ENCODE results near the gene CXCR6. TPM values are rescaled to one million over a fixed set of nuclear protein-coding genes. Genes with fewer than 3 reads are reported as not detected.

CXCR6 gene
- total RNA-seq, 2 donors from 2014 or later = 0.96 to 1.2 TPM

DNA sequence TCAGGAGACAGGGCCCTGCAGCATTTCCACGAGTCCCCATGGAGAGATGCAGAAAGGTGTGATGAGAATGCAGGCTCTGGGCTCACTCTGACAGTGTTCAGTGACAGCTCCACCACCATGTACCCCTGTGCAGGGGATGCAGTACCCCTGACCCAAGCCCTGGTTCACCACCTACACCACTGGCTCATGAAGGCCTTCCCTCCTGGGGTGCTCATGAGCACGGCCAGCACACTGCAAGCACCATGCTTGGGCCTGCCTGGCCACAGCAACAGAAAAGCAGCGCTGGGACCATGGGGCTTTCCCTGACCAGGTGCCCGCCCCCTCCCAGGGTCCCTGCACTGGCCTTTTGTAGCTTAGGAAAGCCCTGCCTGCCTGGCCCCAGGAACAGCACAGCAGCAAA, 6.2 kb downstream of the CXCR6 start:
- H3K4me1 ChIP-seq (replicated peaks) = no peaks in the 10 kb centered on the region
- H3K36me3 ChIP-seq = peaks cover 8 to 13% of the 10 kb centered on the region in 2 donors
- TF ChIP-seq, protein P1, sequence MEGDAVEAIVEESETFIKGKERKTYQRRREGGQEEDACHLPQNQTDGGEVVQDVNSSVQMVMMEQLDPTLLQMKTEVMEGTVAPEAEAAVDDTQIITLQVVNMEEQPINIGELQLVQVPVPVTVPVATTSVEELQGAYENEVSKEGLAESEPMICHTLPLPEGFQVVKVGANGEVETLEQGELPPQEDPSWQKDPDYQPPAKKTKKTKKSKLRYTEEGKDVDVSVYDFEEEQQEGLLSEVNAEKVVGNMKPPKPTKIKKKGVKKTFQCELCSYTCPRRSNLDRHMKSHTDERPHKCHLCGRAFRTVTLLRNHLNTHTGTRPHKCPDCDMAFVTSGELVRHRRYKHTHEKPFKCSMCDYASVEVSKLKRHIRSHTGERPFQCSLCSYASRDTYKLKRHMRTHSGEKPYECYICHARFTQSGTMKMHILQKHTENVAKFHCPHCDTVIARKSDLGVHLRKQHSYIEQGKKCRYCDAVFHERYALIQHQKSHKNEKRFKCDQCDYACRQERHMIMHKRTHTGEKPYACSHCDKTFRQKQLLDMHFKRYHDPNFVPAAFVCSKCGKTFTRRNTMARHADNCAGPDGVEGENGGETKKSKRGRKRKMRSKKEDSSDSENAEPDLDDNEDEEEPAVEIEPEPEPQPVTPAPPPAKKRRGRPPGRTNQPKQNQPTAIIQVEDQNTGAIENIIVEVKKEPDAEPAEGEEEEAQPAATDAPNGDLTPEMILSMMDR (IDR thresholded peaks at IDR 0.05) = no peak
- no peak for TF ChIP-seq POLR2A (IDR thresholded peaks at IDR 0.05)
- TF ChIP-seq POLR2AphosphoS5 (IDR thresholded peaks at IDR 0.05) = no peak
- no peaks in the 10 kb centered on the region for H3K9me3 ChIP-seq
- no peak overlapping the region for H3K4me3 ChIP-seq
- DNase-seq (ENCODE audit: low spot score) = no peak
- WGBS = 98% methylated on average over 4 of the region's 4 CpGs
- no peak overlapping the region for H3K27ac ChIP-seq
- intact Hi-C loops (cut with DNase I) = loop anchor here (10.0 kb wide), 1 partner anchor 495 kb away; no protein-coding TSS in a partner anchor
- H3K27me3 ChIP-seq (replicated peaks; ENCODE audit: insufficient read depth) = no peaks in the 10 kb centered on the region

DNA sequence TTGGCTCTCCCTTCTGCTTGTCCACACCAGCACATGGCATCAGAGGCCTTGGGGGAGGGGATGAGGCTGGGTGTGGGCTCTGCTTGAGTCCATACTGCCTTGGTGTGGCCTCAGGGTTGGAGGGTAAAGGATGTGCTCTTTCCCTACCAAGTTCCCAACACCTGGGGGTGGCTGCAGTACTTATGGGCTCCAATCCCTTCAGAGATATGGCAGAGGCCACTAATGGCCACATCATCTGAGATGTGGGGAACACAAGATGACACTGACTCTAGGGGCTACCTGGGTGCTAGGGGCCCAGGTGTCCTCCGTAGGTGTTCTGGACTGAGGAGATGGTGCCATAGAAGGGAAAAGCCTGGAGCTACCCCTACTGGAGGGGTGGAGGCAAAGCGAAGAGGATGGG, 6.9 kb downstream of the CXCR6 start:
- 100% methylated on average over 2 of the region's 2 CpGs for WGBS
- Histone ChIP-seq H3K36me3 (peaks cover 12 to 19% of the 10 kb centered on the region in 2 donors), H3K4me1 (replicated peaks) (no peaks in the 10 kb centered on the region), H3K27me3 (replicated peaks; ENCODE audit: insufficient read depth) (no peaks in the 10 kb centered on the region), H3K9me3 (no peaks in the 10 kb centered on the region), H3K4me3 (no peak overlapping the region), H3K27ac (no peak overlapping the region)
- DNase-seq (ENCODE audit: low spot score) = no peak
- intact Hi-C loops (cut with DNase I) = no loop called here
- TF ChIP-seq, protein P1 (IDR thresholded peaks at IDR 0.05) = no peak
- TF ChIP-seq POLR2AphosphoS5 (IDR thresholded peaks at IDR 0.05) = no peak
- no peak for TF ChIP-seq POLR2A (IDR thresholded peaks at IDR 0.05)

DNA sequence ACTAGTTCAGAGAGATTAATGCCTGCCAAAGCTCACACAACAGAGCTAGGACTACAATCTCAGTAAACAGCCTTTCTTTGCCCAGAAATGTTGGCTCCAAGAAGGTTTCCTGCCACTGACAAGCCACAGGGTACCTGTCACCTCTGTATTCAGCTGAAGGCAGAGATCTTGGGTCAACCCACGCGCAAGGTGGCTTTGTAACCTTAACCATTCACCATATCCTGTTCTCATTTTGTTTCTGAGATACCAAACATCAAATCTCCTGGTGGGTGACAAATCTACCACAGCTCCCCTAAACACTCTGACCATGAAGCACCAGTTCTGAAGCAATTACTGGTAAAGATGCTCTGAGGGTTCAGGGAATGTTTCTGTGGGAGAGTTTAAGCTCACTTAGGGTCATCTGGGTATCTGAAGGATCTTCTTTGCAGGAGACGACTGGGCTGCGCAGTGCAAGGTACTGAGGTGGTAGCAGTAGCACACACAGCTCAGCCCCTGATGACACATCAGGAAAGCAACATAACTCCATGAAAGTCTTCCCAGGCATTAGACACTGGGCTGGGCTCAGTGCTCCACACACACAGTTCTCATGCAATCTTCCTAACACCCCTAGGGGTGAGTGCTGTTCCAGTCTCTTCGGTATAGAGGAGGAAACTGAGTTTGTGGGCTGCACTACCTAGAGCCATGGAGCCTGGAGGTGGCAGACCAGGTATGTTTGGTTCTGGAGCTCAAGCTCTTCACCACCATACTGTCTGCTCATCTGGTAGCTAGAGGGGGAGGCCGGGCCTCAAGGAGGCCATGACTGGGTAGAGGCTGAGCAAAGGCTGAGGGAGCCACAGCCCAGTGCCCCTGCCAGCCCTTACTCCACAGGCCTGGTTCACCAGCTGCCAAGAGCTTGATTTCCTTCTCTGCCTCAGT, 7.7 kb downstream of the CXCR6 start:
- WGBS = 96% methylated on average over 6 of the region's 6 CpGs
- no peak for DNase-seq (ENCODE audit: low spot score)

DNA sequence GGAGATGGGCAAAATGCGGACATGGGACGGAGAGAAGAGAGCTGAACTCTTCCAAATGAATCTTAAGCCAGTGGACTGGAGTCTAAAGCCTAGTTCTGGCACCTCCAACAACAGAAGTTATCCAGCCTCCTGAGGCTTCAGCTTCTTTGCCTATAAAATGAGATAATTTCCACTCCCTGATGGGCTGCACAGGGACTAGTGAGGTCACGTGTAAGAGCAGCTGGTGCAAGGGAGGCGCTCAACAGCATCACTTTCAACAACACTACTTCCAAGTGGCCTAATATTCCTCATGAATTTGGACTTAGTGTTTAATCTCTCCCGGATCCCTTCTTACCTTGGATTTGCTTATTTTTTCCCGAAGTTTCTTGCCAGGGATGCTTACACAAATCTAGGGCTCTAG, 8.7 kb downstream of the CXCR6 start:
- TF ChIP-seq POLR2AphosphoS5 (IDR thresholded peaks at IDR 0.05) = no peak
- TF ChIP-seq, protein P1 (IDR thresholded peaks at IDR 0.05) = no peak
- TF ChIP-seq POLR2A (IDR thresholded peaks at IDR 0.05) = no peak
- intact Hi-C loops (cut with DNase I) = no loop called here
- Histone ChIP-seq H3K27ac (no peak overlapping the region), H3K27me3 (replicated peaks; ENCODE audit: insufficient read depth) (no peaks in the 10 kb centered on the region), H3K9me3 (no peaks in the 10 kb centered on the region), H3K4me3 (no peak overlapping the region), H3K4me1 (replicated peaks) (no peaks in the 10 kb centered on the region), H3K36me3 (peaks cover 13 to 20% of the 10 kb centered on the region in 2 donors)
- 92% methylated on average over 6 of the region's 6 CpGs for WGBS
- no peak for DNase-seq (ENCODE audit: low spot score)

More for the DNA sequence above, 7.7 kb downstream of the CXCR6 start:
- Histone ChIP-seq H3K27ac (no peak overlapping the region), H3K4me1 (replicated peaks) (no peaks in the 10 kb centered on the region), H3K36me3 (peaks cover 13 to 20% of the 10 kb centered on the region in 2 donors), H3K9me3 (no peaks in the 10 kb centered on the region), H3K4me3 (no peak overlapping the region), H3K27me3 (replicated peaks; ENCODE audit: insufficient read depth) (no peaks in the 10 kb centered on the region)
- TF ChIP-seq, protein P1 (IDR thresholded peaks at IDR 0.05) = no peak
- TF ChIP-seq POLR2AphosphoS5 (IDR thresholded peaks at IDR 0.05) (no peak), POLR2A (IDR thresholded peaks at IDR 0.05) (no peak)
- intact Hi-C loops (cut with DNase I) = no loop called here
